ENCODE results near the gene MAML3. TPM values are rescaled to one million over a fixed set of nuclear protein-coding genes. Genes with fewer than 3 reads are reported as not detected.

MAML3 gene
- total RNA-seq, 1 donor, result 6.5 TPM

GRCh38 chr4:139783741-139784484 is 370.1 kb downstream of the MAML3 start:
- TF ChIP-seq CTCF (IDR thresholded peaks at IDR 0.05; ENCODE audit: insufficient read depth, low read depth, low read length), result no peak
- H3K4me3 ChIP-seq (ENCODE audit: low read depth, low read length), result no peak overlapping the region
- no peak for DNase-seq (ENCODE audit: low read depth)

GRCh38 chr4:139782926-139783522 is 371.0 kb downstream of the MAML3 start:
- no peak overlapping the region for H3K4me3 ChIP-seq (ENCODE audit: low read depth, low read length)
- TF ChIP-seq CTCF (IDR thresholded peaks at IDR 0.05; ENCODE audit: insufficient read depth, low read depth, low read length), result no peak

GRCh38 chr4:139781066-139781465 is 372.9 kb downstream of the MAML3 start:
- DNase-seq (ENCODE audit: low read depth), result no peak
- H3K4me3 ChIP-seq (ENCODE audit: low read depth, low read length), result no peak overlapping the region
- TF ChIP-seq CTCF (IDR thresholded peaks at IDR 0.05; ENCODE audit: insufficient read depth, low read depth, low read length), result no peak

More at GRCh38 chr4:139782926-139783522, 371.0 kb downstream of the MAML3 start:
- DNase-seq (ENCODE audit: low read depth), result no peak

- no peak for DNase-seq (ENCODE audit: low read depth)
- TF ChIP-seq CTCF (IDR thresholded peaks at IDR 0.05; ENCODE audit: insufficient read depth, low read depth, low read length), result no peak
- H3K4me3 ChIP-seq (ENCODE audit: low read depth, low read length), result no peak overlapping the region
These were observed 374.3 kb downstream of the MAML3 start for GRCh38 chr4:139779691-139780090.

- no peak for TF ChIP-seq CTCF (IDR thresholded peaks at IDR 0.05; ENCODE audit: insufficient read depth, low read depth, low read length)
- no peak overlapping the region for H3K4me3 ChIP-seq (ENCODE audit: low read depth, low read length)
- no peak for DNase-seq (ENCODE audit: low read depth)
These were observed 376.2 kb downstream of the MAML3 start for GRCh38 chr4:139777757-139778156.

- no peak for TF ChIP-seq CTCF (IDR thresholded peaks at IDR 0.05; ENCODE audit: insufficient read depth, low read depth, low read length)
- DNase-seq (ENCODE audit: low read depth), result no peak
- no peak overlapping the region for H3K4me3 ChIP-seq (ENCODE audit: low read depth, low read length)
These were observed 377.7 kb downstream of the MAML3 start for GRCh38 chr4:139776235-139776634.

Data from fibroblast of villous mesenchyme (primary cell).